Stimulated activated CD8-positive, alpha-beta memory T cell treated with anti-CD3 and anti-CD28 coated beads, Interleukin-12 subunit alpha, Interleukin-12 subunit beta, amount 100 ng/mL, for 24 hours (primary cell): Measurements from ENCODE around the gene GUCY1A1.

Source experiments
- DNase-seq: peaks from one replicate; pipeline ENCODE4 v3.0.0-alpha.2; 2020; ENCODE audit errors: extremely low read depth

Gene GUCY1A1

GRCh38 chr4:155692361-155692760 lies 25.7 kb downstream of the GUCY1A1 start:
- DNase-seq, result no peak

DNA sequence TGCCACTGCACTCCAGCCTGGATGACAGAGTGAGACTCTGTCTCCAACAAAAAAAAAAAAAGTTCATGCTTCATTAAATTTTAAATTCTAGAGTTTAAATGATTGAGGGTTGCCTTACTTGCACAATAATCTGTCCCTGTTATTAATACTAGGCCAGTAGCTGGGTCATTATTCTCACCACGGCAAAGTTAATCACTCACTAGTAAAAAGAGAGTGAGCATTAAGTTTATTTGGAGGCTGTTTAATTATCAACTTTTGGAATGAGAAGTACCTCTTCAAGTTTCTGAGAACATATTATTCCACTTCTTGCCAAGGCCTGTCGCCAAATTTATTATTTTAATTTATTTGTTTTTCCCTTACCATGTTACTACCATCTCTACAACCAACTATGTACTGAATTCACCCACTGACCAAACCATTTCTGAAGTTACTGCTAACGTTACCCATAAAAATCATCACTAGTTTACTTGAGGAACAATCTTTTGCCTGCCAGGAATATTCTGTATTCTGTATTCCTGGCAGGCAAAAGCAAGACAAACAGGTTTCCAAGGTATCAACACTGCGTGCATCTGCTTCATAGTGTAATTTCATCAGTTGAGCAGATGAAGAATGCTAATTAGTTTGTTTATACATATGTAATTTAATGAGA lies 26.5 kb downstream of the GUCY1A1 start:
- no peak for DNase-seq

GRCh38 chr4:155694100-155694785 lies 27.6 kb downstream of the GUCY1A1 start:
- DNase-seq, result no peak

GRCh38 chr4:155696226-155696625 lies 29.6 kb downstream of the GUCY1A1 start:
- DNase-seq, result no peak

- no peak for DNase-seq
Observed at GRCh38 chr4:155696726-155697125, 30.1 kb downstream of the GUCY1A1 start.

GRCh38 chr4:155701827-155702226 lies 35.2 kb downstream of the GUCY1A1 start:
- DNase-seq, result no peak

GRCh38 chr4:155703486-155704247 lies 37.0 kb downstream of the GUCY1A1 start:
- DNase-seq, result no peak

DNA sequence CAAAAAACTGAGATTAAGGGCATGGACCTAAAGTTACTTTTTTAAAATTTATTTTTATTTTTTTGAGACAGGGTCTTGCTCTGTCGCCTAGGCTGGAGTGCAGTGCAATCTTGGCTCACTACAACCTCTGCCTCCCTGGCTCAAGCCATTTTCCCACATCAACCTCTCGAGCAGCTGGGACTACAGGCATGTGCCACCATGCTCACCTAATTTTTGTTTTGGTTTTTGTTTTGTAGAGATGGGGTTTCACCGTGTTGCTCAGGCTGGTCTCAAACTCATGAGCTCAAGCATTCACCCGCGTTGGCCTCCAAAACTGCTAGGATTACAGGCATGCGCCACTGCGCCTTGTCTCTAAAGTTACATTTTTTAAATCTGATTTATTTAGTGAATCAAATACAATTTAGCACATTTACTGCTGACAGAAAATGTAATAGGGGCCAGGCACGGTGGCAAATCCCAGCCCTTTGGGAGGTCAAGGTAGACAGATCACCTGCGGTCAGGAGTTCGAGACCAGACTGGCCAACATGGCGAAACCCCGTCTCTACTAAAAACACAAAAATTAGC lies 38.3 kb downstream of the GUCY1A1 start:
- no peak for DNase-seq

GRCh38 chr4:155705664-155706063 lies 39.0 kb downstream of the GUCY1A1 start:
- no peak for DNase-seq

- DNase-seq, result no peak
Observed at GRCh38 chr4:155706147-155706546, 39.5 kb downstream of the GUCY1A1 start.

DNA sequence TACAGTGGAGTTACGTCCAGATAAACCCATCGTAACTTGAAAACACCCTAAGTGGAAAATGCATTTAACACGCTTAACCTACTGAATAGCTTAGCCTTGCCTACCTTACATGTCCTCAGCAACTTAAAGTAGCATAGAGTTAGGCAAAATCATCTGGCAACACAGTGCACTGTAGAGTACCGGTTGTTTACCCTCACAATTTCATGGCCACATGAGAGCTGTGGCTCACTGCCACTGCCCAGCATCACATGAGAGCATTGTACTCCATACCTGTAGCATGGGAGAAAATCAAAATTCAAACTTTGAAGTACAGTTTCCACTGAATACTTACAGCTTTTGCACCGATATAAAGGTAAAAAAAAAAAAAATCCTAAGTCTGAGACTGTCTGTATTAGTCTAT lies 40.6 kb downstream of the GUCY1A1 start:
- no peak for DNase-seq

DNA sequence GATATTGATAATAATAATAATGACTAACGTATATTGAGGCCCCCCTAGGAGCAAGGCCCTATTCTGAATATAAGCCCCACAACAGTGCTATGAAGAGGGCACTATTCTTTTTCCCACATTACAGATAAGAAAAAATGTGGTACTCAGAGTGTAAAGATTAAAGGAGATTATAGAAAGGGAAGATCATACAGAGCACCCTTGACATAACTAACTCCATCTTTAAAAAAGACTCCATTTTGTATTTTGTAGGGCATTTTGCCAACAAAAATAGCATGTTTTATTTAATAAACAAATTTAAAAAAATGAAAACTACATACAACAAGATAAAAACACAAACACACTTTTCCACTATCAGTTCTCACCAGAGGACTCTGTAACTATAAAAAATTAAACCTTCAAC lies 42.1 kb downstream of the GUCY1A1 start:
- DNase-seq, result no peak

GRCh38 chr4:155709918-155710317 lies 43.3 kb downstream of the GUCY1A1 start:
- no peak for DNase-seq

- DNase-seq, result no peak
Observed at GRCh38 chr4:155711556-155711955, 44.9 kb downstream of the GUCY1A1 start.

GRCh38 chr4:155712846-155713245 lies 46.2 kb downstream of the GUCY1A1 start:
- no peak for DNase-seq

DNA sequence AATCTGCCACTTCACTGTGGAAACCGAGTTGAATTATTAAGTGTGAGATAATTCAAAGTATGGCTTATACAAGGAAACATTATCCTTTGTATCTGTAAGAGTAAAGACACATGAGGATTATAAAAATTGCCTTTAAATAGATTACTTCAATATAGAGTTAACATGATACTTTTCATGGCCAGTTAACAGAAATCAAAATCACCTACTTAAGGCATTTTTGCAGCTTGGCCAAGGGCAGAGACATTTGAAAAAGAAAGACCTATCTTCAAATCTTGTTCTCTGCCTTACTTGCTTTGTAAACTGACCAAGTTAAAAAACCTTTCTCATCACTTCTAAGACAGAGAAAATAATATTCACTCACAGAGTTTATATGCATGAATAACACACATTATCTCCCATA lies 47.3 kb downstream of the GUCY1A1 start:
- DNase-seq, result no peak

- DNase-seq, result no peak
Observed at GRCh38 chr4:155722336-155722735, 55.7 kb downstream of the GUCY1A1 start.

DNA sequence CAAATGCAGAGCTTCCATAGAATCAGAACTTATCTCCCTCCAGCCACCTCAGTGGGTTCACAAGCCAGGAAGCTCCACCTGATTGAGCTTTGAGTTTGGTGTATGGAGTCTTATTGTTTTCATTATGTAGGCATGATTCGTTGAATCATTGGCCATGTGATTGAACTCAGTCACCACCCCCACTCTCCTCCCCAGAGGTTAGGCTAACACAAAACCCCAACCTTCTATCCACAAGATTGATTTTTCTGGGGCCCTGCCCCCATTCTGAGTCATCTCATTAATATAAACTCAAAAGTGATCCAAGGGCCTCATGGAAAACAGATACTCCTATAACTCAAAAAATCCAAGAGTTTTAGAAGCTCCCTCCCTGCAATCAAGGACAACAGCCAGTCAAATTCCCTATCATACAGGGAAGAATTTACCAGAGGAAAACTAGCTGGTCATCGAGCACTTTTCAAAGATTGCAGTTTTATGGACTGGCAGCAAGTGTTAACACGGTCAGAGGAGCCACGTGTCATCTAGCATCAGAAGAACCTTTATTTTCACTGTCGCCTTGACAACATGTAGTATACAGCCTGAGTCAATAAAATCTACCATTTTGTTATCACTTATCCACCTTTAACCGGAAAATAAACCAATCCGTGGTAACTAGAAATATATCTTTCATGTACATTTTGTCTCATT lies 56.3 kb downstream of the GUCY1A1 start:
- DNase-seq, result no peak

DNA sequence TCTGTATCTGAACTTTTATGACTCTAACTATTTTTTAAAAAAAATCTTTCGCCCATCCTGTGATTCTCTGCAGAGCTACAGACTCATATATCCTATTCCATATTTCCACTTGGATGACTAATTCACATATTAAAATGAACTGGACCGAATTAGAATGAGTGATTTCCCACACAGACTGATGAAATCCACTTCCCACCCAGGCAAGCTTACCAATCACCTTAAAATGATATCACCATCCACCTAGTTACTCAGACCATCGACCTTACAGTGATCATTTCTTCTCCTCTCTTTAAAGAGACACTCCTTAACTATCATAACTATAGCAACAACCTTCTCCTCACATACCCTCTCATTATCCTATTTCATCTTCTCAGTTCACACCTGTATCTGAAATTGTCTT lies 58.1 kb downstream of the GUCY1A1 start:
- no peak for DNase-seq

DNA sequence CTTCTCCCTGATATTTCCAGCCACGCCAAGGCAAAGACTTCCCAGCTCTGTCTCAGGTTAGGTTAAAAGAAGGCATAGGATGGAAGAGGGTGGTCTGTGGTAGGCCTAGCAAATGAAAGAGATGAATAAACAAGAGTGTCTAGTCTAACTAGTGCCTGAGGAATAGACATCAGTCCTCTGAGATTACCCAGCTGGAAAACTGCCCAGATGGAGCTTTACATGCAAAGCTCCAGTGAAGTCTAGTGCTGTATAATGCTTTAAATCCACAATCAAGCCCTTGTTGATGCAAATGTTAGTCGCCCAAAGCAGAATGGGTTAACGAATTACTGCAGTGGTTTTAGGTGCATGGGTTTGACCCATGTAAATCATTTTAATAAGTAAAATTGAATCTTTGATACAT lies 67.4 kb downstream of the GUCY1A1 start:
- DNase-seq, result no peak

DNA sequence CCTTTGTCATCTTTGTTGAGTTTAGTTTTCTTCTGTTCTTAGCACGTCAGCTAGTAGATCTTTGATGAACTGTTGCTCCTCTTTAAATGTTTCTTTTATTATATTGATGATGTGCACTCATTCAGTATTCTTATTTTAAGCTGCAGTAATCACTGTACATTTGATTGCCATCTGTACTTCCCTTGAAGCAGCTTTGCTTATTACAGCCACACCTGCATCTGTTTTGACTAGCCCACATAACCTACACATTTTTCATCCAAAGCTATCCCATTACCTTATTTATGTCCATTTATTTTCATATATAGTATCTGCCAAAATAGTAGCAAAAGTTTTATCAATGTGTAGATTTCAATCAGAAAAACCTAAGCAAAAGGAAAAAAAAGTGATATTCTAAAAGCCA lies 68.3 kb downstream of the GUCY1A1 start:
- DNase-seq, result no peak

GRCh38 chr4:155735496-155735895 lies 68.8 kb downstream of the GUCY1A1 start:
- no peak for DNase-seq
